Stimulated activated CD8-positive, alpha-beta memory T cell treated with anti-CD3 and anti-CD28 coated beads, Interleukin-15, amount 100 ng/mL, for 1 hour (primary cell): ENCODE measurements around the gene LCE7A.

ENCODE experiments used
- DNase-seq: peaks from one replicate; pipeline ENCODE4 v3.0.0-alpha.2; 2020; ENCODE audit warnings: low read depth

LCE7A gene

DNA sequence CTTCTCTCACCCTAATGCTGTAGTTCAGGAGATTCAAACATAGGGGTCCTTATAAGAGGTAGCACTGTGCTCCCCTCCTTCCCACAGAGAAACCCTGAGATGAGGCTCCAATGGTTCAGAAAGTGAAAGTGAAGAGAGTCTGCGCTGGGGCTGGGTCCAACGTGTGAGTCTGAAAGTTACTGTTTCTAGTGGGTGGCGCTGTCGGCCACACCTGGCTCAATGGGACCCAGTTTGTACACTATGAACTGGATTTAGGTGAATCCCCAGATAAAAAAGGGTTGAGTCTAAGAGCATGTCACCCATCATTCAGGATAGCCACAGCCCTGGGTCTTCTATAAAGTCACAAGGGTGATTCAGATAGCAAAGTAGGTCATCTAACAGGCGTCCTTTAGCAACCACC, 21.1 kb downstream of the LCE7A start:
- no peak for DNase-seq

DNA sequence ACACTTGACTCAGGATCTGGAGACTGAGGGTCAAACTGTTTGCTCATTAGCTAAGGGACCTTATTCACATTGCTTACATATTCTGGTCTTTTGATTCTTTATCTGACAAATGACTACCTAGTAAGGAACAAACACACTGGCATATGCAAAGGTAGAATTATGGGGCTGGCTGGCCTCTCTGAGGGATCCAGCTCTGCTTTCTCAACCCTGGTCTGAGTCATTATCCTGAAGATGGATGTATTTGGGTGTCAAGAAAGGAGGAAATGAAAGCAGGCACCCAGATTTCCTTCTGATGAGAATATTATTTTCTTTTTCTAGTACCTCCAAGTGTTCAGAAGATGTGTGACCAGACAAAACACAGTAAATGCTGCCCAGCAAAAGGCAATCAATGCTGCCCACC, 24.3 kb downstream of the LCE7A start:
- DNase-seq: no peak

DNA sequence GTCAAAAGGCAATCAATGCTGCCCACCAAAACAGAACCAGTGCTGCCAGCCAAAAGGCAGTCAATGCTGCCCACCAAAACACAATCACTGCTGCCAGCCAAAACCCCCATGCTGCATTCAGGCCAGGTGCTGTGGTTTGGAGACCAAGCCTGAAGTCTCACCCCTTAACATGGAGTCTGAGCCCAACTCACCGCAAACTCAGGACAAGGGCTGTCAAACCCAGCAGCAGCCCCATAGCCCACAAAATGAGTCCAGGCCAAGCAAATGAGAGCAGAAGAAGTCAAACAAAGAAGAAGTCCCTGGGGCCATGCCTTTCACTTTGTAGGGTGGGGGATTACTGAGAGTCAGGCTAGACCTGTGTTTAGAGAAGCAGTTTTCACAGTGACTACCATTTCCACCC, 24.7 kb downstream of the LCE7A start:
- no peak for DNase-seq

DNA sequence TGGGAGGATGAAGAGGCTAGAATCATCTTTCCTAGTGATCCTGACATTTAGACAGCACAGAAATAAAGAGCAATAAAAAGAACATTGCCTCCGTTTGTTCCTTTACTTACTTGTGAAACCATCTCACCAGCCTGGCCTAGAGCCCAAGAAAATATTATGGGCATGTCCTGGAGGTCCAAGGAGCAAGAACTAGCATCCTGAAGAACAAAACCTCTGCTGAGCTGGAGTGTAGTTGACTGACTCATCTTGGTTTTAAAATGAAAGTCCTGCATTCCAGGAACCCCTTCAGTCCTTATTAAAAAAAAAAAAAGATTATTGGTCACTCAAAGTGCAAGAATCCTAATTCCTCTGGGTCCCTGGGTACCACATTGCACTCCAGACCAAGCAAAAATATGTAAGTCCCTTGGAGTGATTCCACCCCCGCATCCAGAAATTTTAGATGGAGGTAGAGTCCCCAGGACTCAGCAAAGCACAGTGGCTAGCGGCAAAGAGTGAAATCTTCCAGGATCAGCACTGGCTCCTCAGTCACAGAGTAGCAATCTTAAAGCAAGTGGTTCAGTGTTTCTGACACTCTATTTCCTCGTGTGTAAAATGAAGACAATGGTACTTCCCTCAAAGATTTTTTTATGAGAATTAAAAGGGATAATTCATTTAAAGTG, 25.3 kb downstream of the LCE7A start:
- DNase-seq: no peak

DNA sequence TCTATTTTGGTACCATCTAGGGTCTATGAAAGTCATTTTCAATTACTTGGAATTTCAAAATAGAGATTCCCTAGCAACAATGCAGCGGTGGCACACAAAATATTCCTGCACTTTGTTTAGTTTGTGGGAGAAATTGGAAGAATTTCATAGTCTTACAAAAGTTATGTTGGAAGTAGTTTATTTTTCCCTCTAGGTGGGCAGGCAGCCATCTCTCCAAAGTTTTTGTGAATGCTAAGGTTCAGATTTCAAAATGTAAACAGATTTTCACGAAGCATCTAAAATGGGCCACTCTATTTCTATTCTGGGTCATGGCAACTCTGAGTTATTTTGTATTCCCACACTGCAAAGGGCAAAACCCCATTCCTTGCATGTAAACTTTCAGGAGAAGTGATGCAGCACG, 26.3 kb downstream of the LCE7A start:
- no peak for DNase-seq

DNA sequence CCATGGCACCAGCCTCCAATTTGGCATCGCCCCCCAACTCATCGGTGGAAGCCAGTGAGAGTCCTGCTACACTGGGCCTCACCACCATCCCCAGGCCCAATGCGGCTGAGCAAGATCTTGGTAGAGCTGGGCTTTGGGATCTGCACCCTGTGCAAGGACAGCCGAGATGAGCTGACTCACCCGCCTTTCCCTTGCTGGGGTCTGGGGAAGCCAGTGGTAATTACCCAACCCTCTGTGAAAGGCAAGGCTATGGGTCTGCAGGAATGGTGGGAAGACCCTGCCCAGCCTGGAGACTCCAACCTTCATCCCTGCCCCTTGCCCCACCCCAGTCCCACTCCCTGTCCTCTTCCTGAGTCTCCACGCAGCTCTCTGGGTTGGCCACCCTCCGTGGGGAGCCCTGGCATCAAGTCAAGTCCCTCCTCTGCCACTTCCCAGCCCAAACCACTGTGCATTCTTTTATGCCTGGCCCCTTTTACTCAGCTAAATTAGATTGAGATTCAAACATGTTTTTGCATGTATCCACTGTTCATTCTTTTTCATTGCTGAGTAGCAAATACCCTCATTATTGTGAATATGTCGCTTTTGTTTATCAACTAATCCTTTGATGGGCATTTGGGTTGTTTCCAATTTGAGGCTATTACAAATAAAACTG, 27.1 kb downstream of the LCE7A start:
- no peak for DNase-seq

DNA sequence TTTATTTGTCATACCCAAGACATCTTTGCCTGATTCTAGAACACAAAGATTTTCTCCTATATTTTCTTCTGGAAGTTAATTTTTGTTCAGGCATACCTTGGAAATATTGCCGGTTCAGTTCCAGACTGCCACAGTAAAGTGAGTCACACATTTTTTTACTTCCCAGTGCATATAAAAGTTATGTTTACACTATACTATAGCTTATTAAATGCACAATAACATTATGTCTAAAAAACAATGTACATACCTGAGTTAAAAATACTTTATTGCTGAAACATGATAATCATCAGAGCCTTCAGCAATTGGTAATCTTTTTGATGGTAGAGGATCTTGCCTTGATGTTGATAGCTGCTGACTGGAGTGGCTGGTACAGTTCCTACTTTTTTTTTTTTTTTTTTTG, 28.3 kb downstream of the LCE7A start:
- DNase-seq: no peak

DNA sequence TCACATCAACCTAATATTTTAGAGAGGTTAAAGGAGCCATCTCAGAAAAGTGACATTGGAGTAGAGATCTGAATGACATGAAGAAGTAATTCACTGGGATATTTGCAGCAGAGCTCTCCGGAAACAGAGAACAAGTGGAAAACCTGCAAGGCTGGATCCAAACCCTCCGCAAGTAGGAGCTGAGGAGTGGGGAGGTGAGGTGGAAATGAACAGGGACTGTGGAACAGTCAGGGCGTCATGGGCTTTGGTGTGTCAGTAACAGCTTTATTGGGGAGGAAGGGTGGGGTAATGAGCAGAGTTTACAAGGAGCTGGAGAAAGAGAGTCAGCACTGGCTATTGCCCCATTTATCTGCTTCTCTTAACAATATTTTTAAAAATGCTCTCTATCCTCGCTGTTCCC, 39.2 kb downstream of the LCE7A start:
- DNase-seq: no peak

DNA sequence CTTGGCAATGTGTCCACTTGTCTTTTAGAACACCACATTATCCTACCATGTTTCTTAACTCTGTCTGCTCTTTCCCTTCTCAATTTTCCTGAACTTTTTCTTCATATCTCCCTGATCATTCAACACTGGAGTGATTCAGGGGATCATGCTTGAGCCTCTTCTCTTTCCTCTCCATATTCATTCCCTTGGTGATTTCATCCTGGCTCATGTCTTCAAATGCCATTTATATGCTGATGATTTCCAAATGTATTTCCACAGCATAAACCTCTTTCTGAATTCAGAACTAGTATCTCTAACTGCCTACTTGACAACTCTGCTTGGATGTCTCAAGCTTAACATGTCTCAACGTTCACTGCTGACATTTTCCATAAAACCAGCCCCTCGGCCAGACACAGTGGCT, 40.1 kb downstream of the LCE7A start:
- DNase-seq: no peak

DNA sequence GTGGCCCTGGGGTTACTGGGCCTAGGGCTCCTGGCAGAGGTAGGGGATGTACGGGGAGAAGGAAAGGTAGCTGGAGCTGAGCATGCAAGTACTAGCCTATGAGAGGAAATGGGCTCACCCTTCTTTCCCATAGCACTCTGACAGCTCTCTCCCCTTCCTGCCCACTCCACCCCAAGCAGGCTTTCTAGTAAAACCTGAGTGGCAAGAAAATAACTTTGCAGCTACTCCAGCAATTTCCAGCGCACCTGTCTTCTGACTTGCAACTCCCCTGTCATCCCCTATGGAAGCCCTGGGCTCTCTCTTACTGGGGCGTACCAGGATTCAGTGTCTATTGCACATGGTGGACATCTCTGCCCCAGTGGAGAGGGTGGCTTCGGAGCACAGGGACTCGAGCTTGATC, 41.8 kb downstream of the LCE7A start:
- no peak for DNase-seq

DNA sequence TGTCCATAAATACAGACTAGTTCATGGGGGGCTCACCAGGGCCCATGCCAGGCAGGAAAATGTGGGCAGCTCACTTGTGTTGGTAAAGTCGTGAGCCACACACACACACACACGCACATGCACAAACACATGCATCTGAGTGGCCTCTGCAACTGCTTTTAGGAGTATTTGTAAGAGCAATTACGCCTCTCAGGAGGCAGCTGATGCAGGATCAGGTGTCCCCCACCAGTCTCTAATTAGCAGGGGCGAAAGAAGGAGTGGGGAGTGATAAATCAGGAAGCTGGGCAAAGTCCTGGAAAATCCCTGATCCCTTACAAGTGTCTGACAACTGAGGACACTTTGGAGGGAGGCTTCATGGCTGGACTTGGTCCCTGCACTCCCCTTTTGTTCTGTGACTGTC, 42.8 kb downstream of the LCE7A start:
- no peak for DNase-seq

DNA sequence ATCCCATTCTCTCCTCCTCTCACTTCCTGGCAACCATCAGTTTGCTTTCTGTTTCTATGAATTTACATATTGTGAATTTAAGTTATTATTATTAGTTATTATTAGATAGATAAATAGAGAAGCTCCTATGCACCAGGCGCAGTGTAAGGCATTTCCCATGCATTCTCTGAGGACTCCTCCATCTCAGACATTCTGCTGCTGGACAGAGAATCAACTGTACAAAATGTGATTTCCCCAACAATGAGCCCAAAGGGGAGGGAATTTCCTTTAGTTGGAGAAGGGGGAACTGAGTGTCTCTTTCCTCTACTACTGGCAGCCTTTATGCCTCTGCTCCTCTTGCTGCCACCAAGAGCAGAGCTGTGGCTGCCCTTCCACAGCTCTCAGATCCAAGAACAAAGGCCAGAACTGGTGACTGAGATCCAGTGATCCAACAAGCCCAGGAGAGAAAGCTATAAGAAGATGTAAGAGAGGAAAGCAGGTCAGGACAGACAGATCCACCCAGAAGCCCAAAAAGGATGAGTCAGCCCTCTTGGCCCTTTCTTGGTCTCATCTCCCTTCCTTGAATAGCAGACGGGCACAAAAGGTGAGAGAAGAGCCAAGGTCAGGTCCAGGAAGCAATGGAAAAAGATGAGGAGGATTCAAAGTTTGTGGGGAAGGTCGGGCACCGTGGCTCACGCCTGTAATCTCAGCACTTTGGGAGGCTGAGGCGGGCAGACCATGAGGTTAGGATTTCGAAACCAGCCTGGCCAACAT, 45.1 kb downstream of the LCE7A start:
- no peak for DNase-seq

DNA sequence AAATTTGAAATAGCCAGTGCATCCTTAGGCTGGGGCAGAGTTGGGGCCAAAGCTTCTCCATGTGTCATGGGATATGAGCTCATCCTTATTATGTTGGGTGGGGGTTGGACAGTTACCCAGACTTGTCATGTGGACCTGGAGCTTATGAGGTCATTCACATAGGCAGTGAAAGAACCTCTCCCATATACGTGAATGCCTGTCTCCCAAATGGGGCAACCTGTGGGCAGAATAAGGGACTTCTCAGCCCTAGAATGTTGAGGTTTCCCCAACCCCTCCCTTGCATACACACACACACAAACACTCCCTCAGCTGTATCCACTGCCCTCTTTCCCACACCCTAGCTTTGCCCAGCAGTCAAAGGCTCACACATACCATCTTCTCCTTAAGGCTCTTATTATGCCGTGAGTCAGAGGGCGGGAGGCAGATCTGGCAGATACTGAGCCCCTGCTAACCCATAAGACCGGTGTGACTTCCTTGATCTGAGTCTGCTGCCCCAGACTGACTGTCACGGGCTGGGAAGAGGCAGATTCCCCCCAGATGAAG, 46.3 kb downstream of the LCE7A start:
- DNase-seq: no peak

DNA sequence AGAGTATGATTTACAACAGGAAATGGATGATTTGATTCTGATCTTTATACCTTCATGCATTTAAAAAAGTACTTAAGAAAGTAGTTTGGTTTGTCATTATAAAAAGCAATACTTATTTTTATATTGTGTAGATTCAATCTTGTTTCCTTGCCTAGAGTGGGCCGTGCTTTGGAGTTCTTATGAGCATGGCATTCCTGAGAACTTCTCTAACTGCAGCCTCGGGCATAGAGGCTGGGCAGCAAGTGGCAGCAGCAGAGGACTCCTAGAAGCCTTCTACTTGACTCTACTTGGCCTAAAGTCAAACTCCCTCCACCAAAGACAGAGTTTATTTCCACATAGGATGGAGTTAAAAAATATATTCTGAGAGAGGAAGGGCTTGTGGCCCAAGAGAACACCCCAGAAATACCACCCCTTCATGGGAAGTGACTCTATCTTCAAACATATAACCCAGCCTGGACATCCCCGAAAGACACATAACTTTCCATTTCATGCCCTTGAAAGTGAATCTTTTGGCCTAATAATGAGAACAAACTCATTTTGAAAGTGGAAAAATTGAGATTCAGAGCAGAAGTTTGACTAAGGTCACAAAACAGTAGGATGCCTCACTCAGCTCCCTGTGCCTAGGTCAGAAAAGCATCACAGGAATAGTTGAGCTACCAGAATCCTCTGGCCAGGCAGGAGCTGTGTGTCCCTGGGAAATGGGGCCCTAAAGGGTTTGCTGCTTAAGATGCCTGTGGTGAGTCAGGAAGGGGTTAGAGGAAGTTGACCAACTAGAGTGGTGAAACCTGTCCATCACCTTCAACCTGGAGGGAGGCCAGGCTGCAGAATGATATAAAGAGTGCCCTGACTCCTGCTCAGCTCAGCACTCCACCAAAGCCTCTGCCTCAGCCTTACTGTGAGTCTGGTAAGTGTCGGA, 48.1 kb downstream of the LCE7A start, which contains the start of gene IVL:
Gene IVL (plus strand): TSS at position 861 of the 916 bp plus-strand sequence. CDS start 1,252 bp downstream, outside the sequence.
- DNase-seq: no peak

DNA sequence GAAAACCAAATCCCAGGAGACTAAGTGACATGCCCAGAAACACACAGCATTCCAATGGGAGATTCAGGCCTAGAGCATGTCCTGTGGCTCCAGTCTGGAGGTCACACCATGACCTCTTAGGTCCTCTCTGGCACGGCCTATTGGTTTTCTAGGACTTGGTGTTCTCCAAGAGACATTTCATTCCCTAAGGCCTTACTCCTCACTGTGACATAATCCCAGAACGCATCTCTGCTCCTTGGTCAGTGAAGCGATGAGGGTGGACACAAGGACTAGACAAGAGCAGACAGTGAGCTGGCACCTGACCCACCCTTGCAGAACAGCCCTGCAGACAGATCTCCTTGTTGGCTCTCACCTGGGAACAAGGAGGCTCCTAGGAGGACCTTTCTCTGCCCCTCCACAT, 49.4 kb downstream of the LCE7A start:
- no peak for DNase-seq
